Activated CD4-positive, alpha-beta T cell treated with anti-CD3 and anti-CD28 coated beads, Interleukin-10, Interleukin-2, amounts not matched to agents 100 ng/mL and 50 ng/mL, durations not matched to agents 16 hours and 8 hours (primary cell): Measurements from ENCODE around the gene ZBTB42.
A peak's percentile ranks its signal among the peaks of the same experiment; 100 is the strongest.

ENCODE experiments used
- DNase-seq: peaks from one replicate; pipeline ENCODE4 v3.0.0-alpha.2; 2020

The ZBTB42 gene

DNA sequence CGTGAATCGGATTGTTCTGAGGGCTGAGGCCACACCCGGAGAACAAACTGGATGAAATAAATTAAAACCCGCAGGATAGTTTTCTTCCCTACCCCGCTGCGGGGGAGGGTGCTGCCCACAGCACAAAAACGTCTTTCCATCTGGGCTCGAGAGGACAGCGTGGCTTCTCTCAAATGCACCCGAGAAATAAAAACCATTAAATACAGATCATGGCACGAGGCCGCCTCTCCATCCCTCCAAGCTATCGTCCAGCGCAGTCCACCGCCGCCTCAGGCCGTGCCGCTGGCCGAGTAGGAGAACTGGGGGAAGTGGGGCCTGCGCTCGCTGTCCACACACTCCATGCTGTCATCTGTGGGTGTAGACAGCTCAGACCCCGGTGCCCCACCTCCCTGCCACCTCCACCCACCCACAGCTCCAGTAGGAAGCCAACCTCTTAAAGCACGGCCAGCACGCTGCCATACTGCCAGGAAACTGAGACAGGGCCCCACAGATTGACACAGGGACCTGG, 30.8 kb upstream of the ZBTB42 start:
- no peak for DNase-seq

DNA sequence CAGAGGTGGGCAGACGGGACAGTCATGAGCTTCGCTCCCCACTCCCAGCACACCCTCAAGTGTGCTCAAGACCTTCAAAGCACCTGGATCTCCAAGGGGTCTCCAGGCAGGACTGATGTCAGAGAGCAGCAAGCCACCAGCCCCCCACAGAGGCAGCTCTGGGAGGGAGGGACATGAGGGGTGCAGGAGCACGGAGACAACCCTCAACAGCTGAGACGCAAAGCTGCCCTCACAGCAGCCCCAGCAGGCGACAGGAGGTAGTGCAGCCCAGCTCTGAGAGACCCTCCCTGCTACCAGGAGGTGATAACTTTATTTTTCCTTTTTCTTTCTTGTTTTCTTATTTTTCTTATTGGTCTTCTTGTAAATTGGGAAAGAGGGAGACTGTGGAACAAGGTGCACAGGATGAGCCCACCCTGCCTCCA, 30.0 kb upstream of the ZBTB42 start:
- DNase-seq: peak; percentile 33

DNA sequence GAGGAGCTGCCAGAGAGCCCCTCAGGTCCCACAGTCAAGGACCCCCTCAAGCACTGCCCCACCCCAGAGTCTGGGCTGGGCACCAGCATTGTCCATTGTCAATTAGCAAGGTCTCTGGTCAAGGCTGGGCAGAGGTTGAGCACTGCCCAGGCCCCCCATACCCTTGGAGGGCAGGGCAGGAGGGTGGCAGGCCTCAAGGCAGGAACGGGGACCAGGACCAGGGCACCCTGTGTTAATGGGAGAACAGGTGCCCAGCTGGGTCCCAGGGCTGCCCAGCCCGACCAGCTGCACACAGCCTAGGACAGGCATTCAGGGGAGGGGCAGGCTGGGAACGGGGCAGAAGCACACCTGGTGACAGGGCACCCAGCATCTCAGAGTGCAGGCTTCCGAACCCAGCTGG, 29.5 kb upstream of the ZBTB42 start:
- no peak for DNase-seq

DNA sequence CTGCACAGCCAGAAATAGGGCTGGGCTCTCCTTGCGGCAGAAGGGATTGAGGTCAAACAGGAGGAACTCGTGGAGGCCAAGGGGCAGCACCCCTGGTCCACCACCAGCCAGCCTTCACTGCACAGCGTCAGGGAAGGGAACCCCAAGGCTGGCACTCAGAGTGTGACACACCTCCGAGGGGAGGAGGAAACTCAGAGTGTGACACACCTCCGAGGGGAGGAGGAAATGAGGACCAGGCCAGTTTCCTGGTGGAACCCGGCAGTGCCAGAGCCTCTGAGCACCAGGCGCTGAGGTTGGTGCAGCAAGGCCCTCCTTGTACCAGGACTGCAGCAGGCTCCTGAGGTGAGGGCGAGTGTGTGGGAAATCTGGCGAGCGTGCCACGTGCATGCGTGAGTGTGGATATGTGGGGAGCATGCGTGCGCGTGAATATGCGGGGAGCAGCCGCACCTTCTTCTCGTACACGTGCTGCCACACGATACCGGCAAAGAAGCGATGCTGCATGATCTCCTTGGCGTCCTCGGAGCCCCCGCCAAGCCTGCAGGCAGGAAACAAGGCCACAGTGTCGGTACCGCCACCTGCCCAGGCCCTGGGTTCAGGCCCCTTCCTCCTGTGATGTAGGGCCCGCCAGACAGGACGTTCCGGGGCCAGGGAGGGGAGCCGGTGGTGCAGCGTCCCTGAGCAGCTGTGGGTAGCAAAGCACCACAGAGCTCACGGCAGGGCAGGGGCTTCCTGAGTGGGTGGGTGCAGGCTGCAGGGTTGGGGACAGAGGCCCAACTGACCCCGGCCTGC, 28.8 kb upstream of the ZBTB42 start:
- DNase-seq: no peak

DNA sequence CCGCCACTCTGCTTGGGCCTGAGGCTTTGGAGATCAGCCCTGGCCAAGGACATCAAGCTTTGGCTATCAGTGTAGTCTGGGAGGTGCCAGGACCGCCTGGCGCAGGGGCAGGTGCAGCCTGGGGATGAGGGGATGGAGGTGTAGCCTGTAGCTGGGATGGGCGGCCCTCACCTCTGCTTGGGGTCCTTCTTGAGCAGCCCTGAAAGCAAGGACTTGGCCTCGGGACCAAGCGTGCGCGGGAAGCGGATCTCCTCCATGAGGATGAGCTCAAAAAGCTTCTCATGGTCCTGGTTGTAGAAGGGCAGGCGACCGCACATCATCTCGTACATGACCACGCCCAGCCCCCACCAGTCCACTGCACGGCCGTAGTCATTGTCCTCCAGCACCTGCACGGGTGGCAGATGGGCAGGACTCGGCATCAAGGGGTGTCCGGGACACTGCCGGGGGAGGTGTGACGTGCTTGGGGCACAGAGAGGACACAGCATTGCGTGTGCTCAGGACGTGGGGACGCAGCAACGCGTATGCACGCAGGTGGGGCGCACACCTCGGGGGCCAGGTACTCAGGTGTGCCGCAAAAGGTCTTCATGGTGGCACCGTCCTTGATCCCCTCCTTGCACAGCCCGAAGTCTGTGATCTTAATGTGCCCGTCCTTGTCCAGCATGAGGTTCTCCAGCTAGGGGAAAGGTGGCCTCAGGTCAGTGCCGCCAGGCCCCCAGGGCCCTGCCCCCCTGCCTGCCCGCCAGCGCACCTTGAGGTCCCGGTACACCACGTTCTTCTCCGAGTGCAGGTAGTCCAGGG, 28.0 kb upstream of the ZBTB42 start:
- DNase-seq: no peak

DNA sequence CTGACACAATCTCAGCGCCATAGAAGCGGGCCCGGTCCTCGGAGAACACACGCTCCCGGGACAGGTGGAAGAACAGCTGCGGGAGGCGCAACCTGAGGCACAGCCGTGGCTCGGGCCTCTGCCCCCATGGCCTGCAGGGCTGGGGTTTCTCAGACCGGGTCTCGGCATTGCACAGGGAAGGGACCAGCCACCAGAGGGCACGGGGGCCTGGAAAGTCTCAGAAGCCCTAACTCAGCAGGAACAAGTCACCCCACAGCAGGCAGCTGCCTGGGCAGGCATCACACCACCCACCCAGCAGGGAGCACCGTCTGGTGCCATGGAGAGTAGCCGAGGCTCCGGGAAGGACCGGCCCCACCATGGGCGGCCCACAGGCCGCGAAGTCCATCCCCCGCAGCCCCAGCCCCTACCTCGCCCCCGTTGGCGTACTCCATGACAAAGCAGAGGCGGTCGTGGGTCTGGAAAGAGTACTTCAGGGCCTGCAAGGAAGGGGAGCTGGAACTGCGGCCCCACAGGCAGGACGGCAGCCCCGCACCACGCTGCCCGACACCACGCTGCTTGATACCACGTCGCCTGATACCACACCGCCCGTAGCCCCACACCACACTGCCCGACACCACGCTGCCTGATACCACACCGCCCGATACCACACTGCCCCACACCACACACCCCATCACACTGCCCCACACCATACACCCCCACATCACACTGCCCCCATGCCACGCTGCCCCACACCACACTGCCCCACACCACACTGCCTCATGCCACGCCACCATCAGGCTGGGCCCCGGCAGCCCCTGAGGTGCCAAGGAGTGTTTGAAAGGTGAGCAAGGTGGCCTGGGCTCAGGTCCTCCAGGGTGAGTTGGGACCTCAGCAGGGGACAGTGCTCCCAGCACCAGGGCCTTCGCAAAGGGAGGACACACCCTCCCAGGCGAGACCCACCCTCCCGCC, 27.1 kb upstream of the ZBTB42 start:
- no peak for DNase-seq

DNA sequence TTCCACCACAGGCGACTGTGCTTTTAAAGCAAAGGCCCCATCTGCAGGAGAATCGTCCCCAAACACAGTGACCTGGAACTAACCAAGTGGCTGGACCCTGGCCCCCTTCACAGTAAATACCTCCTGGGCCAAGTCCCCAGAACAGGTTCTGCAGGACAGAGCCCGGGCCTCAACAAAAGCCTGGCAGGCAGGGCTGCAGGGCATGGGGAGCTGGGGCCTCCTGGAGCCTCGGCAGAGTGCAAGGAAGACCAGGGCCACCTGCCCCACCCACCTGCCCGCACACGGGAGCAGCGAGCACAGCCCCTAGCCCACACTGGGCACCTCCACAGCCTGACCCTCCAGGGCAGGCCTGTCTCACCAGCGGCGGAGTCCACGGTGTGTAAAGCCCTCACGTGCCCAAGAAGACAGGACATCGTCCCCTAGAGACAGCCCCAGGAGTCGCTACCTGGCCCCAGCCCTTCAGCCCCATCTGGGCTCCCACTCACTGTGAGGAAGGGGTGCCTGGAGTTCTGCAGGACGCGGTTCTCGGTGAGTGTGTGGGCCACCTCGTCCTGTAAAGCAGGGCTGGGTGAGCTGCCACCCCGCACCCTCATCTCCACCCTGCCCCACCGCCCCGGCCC, 26.3 kb upstream of the ZBTB42 start:
- DNase-seq: no peak

DNA sequence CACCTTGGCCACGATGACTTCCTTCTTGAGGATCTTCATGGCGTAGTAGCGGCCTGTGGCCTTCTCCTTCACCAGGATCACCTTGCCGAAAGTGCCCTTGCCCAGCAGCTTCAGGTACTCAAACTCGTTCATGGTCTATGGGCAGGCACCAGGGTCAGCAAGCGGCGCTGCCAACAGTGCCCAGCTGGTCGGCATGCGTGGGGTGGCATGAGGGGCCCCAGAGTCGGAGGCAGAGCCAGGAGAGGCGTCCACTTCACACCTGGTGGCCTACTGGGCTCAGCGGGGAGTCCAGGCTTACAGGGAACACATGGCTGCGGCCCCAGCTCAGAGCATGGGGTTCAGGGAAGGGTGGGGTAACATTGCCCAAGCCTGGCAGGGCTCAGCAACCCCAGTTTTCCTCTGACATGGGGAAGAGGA, 25.8 kb upstream of the ZBTB42 start:
- no peak for DNase-seq

DNA sequence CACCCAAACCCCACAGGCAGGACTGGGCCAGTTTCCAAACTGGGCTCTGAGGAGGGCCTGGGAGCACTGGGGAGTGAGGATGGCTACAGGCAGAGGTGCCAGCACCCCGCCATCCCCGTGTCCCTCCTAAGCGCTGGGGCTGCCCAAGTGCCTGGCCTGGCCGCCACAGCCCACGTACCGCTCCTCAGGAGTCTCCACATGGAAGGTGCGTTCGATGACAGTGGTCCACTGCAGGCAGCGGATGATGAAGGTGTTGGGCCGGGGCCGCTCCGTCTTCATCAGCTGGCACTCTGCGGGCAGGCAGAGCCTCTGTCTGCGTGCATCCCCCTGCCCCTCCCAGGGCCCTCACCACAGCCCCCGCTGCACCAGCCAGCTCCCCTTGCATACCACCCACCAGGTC, 24.4 kb upstream of the ZBTB42 start:
- no peak for DNase-seq

DNA sequence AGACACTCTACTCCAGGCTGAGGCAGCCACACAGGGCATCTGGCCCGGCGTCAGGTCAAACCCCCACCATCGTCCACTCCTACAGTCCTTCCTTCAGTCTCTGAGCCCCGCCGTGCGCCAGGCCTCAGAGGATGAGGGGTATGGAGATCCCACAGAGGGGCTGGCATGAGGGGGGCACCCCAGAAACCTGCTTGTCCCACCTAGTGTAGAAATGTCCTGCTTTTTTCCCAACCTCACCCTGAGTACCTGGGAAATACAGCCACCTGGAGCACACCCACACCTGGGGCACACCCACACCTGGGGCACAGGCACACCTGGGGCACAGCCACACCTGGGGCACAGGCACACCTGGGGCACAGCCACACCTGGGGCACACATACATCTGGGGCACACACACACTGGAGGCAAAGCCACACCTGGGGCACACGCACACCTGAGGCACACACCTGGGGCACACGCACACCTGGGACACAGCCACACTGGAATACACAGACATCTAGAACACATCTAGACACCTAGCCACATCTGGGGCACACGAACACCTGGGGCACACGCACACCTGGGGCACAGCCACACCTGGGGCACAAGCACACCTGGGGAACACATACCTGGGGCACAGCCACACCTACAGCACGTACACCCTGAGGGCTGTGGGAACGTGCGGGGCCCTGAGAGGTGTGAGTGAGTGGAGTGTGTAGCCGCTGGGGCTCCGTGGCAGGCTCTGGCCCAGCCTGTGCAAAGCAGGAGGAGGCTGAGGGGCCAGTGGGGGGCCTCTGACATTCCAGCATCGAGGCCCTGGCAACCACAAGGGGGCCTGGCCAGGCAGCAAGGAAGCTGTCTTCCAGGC, 23.7 kb upstream of the ZBTB42 start:
- no peak for DNase-seq

DNA sequence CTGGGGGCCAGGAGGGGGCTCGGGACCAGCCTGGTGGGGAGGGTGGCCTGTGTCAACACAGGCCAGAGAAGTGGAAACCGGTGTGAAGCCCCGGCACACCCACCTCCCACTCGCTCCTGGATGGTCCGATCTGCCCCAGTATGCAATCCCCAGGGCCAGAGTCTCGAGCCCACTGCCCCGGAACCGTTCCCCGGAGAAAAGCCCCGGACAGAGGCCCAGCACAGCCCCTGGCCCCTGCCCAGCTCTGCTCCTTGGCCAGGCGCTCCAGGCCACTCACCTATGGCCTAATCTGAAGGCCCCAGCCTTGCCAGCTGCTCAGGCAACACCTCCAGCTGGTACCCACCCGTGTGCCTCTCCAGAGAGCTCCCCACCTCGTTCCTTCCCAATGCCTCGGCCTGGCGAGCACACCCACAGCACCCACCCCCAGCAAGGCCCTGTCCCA, 23.1 kb upstream of the ZBTB42 start:
- no peak for DNase-seq

DNA sequence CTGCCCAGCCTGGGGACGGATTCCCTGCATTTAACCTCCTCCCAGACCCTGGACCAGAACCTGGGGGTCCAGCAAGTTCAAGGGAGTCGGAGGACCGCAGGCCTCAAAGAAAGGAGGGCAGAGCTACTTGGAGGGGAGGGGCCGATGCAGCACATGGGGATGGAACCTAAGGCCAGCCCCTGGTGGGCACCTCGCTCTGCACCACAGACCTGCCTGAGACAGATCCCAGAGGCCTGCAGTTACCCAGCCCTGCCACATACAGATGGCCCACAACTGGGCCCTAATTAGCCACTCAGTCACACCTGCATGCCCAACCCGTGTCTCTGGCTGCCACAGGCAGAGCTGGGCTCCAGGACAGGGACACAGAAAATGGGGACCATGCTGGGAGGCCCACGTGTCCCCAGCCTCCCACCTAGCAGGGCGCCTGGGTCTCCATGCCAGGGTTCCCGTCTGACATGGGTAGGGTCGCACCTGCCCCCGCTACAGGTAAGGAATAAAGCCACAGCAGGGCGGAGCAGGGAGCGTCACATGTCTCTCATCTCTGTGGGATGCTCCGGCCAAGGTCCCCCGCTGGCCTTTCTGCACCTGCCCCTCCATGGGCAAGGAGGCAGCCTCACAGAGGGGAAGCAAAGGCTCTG, 22.1 kb upstream of the ZBTB42 start:
- no peak for DNase-seq

DNA sequence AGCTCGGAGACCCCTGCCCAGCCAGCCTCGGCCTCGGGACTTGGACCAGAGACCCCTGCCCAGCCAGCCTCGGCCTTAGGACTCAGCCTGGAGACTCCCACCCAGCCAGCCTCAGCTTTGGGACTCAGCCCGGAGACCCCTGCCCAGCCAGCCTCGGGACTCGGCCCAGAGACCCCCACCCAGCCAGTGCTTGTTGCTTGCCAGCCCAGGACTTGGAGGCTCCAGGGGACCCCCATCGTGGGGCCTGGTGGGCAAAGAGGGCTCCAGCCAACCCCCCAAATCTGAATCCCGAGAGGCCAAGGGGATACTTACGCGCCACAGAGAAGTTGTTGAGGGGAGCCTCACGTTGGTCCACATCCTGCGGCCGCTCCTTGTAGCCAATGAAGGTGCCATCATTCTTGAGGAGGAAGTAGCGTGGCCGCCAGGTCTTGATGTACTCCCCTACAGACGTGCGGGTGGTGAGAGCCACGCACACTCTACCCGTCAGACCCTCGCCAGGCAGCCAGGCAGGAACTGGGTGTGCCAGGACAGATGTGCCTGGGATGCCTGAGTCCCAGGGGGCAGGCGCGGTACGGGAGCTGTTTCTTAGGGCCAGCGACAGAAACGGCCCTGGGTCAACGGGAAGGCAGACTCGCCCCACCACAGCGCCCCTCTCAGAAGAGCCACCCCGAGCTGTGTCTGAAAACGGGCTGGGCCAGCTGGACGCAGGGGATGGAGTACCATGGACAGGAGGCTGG, 21.0 kb upstream of the ZBTB42 start:
- DNase-seq: no peak

DNA sequence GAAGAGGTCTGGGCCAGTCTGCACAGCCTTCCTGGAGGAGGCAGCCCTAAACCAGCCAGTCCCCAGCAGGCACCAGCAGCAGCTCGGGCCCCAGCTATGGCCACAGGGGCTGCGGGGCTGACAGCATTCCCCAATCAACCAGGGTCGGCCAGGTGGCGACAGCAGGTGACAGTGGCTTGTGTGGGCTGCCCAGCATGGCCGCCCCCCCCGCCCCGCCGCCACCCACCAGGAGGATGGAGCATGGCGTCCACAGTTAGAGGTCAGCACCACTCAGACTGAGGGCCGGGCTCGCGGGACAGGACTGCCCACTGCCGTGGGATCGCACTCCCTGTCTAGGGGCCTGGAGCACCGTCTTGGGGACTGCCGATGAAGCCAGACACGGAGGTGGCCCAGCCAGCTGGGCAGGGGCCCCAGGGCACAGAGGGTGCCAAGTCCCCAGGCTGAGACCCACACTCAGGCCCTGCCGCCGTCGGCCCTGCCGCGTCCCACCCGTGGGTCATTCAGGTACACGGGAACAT, 20.3 kb upstream of the ZBTB42 start:
- DNase-seq: no peak

DNA sequence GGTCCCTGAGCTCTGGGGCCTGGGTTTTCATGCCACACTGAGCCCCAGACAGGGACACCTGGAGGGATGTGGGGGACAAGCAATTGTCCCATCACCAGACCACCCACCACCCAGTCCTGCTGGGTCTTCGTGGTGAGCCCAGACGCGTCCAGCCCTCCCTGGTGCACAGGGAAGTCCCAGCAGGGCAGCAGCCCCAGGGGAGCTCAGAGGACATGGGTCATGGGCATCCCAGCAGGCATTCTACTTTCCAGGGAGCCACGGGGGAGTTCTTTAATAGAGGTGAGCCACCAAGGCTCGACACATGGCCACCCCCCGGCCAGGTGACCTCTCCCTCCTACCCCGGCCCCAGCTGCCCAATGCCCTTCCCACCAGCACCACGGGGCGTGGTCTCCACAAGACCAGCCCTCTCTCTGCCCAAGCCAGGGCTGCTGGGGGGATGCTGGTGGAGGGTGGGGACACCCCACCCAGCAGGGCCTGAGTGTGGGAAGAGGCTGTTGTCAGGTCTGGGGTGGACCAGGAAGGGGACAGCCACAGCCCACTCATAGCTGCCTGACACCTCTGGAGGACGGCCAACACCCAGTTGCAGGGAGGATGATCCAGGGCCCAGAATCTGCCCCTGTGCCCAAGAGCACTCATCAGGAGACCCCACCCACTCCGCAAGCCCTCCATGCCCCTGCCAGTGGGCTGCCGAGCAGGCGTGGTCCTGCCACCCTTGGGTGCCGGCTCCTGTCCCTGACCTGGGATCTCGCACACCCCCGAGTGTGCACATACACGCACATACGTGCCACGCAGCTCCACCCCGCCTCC, 19.4 kb upstream of the ZBTB42 start:
- no peak for DNase-seq

DNA sequence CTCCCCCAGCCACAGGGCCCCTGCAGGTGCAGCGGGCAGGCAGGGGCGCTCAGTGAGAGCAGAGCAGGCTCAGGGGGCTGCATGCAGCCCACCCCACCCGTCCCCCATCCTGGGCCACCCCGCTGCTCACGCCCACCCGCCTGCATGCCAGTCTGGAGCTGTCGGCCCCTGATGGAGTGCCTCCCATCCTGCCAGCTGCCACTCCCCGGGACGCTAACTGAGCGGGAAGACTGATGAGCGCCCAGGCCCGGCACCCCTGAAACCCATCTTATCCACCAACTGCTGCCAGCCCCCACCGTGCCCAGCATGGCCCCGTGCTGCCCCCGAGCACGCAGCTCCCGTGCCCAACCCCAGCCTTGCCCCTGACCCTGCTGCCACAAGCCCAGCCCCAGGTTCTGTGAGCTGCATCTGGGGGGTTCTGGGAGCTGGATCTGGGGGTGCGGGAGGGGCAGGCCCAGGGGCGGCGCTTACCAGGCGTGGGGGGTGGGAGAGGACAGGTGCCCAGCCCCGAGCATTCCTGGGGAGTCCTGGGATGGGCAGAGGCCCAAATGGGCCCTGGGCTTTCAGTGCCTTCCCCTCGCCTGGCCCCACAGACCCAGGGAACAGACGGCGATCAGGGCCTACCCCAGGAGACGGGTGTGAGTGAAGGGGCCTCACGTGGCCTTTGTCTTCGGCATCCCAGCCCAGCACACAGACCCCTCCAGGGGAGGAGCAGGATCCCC, 18.7 kb upstream of the ZBTB42 start:
- DNase-seq: no peak

DNA sequence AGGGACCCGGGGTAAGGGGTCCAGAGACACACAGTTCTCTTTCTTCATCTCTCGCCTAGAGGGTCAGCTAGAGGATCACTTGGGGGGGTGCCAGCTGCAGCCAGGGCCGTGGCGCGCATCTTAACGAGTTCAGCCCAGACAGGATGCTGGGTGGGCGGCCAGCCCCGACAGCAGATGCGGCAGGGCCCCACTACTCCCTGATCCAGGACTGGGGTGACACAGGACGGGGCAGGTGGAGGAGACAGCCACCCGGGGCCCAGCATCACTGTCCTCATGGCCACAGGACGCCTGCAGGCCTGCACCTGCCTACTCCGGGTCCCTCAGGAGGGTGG, 18.1 kb upstream of the ZBTB42 start:
- no peak for DNase-seq

DNA sequence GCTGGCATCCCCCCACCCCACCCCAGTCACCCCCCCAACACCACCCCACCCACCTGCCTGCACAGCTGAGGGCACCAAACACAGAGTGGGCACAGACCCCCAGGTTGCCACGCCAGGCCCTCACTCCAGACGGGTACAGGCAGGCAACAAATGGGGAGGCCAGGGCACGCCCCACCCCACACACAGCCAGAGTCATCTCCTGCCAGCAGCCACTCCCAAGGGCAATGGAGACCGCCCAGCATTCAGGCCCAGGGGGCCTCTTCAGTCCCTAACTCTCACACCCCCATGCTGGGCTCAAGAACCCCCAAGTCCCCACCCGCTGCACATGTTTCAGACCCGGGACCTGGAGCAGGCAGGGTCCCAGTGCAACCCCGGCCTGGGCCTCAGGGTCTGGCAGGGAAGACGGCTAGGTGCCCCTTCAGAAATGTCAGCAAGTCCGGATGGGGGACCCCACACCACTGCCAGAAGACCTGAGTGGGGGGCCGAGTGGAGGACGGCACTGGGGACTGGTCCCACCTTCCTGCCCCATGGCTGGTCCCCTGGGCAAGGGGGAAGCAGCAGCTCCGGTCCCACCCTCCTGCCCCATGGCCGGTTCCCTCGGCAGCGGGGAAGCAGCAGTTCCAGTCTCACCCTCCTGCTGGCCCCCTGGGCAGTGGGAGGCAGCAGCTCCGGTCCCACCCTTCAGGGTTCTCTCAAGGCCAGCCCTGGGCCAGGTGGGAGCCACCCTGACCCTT, 17.2 kb upstream of the ZBTB42 start:
- no peak for DNase-seq
